ENCODE data around the gene MPDZ.

The MPDZ gene

DNA sequence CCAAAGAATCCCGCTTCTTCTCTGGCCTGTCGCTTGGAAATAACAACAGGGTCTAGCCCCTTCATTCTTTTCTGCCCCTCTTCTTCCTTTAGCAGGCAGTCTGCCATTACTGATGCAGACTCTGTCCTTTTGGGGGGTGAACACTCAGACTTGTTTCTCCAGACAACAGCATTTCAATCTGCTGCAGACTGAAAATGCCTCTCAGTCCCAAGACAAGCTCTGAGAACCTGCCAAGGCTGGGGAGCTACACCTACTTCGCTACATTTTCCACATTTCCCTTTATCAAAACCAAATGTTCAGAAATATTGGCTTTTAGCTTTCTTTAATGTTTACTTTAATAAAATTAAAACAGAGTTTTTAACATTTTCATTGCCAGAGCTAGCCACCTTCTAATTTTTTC lies 152.4 kb downstream of the MPDZ start:
- peaks cover 9 to 43% of the 10 kb centered on the region in 2 experiments for H3K36me3 ChIP-seq (ENCODE audit: control insufficient read depth in 2 of 2, insufficient read depth in 1 of 2, low read length in 2 of 2)
- H3K4me1 ChIP-seq (ENCODE audit: control insufficient read depth, insufficient read depth, low read length) = no peaks in the 10 kb centered on the region
- TF ChIP-seq, protein P1, sequence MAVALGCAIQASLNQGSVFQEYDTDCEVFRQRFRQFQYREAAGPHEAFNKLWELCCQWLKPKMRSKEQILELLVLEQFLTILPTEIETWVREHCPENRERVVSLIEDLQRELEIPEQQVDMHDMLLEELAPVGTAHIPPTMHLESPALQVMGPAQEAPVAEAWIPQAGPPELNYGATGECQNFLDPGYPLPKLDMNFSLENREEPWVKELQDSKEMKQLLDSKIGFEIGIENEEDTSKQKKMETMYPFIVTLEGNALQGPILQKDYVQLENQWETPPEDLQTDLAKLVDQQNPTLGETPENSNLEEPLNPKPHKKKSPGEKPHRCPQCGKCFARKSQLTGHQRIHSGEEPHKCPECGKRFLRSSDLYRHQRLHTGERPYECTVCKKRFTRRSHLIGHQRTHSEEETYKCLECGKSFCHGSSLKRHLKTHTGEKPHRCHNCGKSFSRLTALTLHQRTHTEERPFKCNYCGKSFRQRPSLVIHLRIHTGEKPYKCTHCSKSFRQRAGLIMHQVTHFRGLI (tag by site-specific recombination; IDR thresholded peaks at IDR 0.05) = no peak
- TF ChIP-seq OVOL3 (tag by site-specific recombination; IDR thresholded peaks at IDR 0.05) (no peak), ZBTB8A (tag by site-specific recombination; IDR thresholded peaks at IDR 0.05) (no peak), ZNF791 (tag by site-specific recombination; IDR thresholded peaks at IDR 0.05) (no peak), ZNF510 (tag by site-specific recombination; IDR thresholded peaks at IDR 0.05; ENCODE audit: insufficient replicate concordance) (no peak), ZNF571 (tag by site-specific recombination; IDR thresholded peaks at IDR 0.05) (no peak)
- H3K9me3 ChIP-seq (ENCODE audit: control insufficient read depth, insufficient read depth, low read depth, low read length) = no peaks in the 10 kb centered on the region
- ChIA-PET POLR2A (no interaction called here), CTCF (no interaction called here)
- no peak overlapping the region for H3K27ac ChIP-seq (ENCODE audit: extremely low read depth, low read depth, low read length)
- H3K4me3 ChIP-seq (ENCODE audit: low read depth, low read length) = no peak overlapping the region

DNA sequence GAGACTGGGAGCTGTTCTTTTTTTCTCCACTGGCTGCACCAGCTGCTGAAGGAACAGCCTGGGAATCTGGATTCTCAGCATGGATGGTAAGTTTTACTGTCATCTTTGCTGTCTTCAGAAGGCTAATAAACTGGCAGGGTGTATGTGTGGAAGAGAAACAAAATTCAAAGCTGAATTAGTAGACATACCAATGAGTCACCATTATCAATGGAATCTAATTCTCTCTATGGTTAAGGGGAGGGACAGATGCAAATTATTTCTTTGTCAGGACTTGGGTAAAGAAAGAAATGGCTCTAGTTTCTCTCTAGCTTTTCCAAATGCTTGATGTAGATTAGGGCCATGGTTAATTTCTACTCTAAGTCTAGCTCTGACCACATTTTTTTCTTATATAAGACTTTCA lies 154.2 kb downstream of the MPDZ start:
- CTCF ChIA-PET = interaction anchor here (0.6 kb wide), 1 partner anchor 91 kb away, joined by 3 read pairs; no protein-coding TSS in a partner anchor
- H3K9me3 ChIP-seq (ENCODE audit: control insufficient read depth, insufficient read depth, low read depth, low read length) = no peaks in the 10 kb centered on the region
- TF ChIP-seq, protein P2, sequence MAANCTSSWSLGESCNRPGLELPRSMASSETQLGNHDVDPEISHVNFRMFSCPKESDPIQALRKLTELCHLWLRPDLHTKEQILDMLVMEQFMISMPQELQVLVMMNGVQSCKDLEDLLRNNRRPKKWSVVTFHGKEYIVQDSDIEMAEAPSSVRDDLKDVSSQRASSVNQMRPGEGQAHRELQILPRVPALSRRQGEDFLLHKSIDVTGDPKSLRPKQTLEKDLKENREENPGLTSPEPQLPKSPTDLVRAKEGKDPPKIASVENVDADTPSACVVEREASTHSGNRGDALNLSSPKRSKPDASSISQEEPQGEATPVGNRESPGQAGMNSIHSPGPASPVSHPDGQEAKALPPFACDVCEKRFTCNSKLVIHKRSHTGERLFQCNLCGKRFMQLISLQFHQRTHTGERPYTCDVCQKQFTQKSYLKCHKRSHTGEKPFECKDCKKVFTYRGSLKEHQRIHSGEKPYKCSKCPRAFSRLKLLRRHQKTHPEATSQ (tag by site-specific recombination; IDR thresholded peaks at IDR 0.05) = no peak
- TF ChIP-seq KLF9 (tag by site-specific recombination; IDR thresholded peaks at IDR 0.05; ENCODE audit: low read depth) (no peak), ZNF266 (tag by site-specific recombination; IDR thresholded peaks at IDR 0.05; ENCODE audit: low read depth) (no peak), ZNF184 (tag by site-specific recombination; IDR thresholded peaks at IDR 0.05) (no peak), ZNF37A (tag by site-specific recombination; IDR thresholded peaks at IDR 0.05) (no peak), ZNF654 (tag by site-specific recombination; IDR thresholded peaks at IDR 0.05; ENCODE audit: low read depth) (no peak), ZNF549 (tag by site-specific recombination; IDR thresholded peaks at IDR 0.05) (no peak), KLF16 (tag by site-specific recombination; IDR thresholded peaks at IDR 0.05) (no peak), ZNF473 (tag by site-specific recombination; IDR thresholded peaks at IDR 0.05) (no peak)
- H3K27ac ChIP-seq (ENCODE audit: extremely low read depth, low read depth, low read length) = no peak overlapping the region
- POLR2A ChIA-PET = no interaction called here
- H3K4me3 ChIP-seq (ENCODE audit: low read depth, low read length) = no peak overlapping the region
- H3K36me3 ChIP-seq (ENCODE audit: control insufficient read depth in 2 of 2, insufficient read depth in 1 of 2, low read length in 2 of 2) = peaks cover 9 to 45% of the 10 kb centered on the region in 2 experiments
- H3K4me1 ChIP-seq (ENCODE audit: control insufficient read depth, insufficient read depth, low read length) = no peaks in the 10 kb centered on the region

DNA sequence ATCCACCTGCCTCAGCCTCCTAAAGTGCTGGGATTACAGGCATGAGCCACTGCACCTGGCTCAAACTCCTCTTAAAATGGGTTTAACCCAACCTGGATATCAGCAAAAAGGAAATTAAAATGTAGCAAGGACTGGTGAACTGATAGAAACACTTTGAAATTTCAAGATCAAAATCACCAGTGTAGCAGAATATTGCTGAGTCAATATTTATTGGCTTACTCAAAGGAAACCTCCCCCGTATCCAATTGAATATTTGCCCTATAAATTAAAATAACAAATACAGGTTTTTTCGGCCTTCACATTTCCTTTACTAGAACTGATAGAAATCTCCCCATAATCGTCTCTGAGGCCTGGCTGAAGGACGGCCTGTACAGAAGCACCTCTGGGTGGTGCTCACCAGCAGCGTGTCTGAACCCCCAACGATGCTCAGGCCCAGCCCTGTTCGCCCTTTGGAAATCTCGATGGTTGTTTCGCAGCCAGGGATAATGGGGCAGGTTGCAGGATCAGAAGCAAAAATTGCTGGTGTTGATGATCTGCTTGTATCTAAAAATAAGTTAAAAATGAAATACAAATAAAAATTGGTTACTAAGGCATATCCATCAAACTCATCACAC lies 156.6 kb downstream of the MPDZ start:
- no peak for TF ChIP-seq ZNF404 (tag by site-specific recombination; IDR thresholded peaks at IDR 0.05)
- TF ChIP-seq, protein P3, sequence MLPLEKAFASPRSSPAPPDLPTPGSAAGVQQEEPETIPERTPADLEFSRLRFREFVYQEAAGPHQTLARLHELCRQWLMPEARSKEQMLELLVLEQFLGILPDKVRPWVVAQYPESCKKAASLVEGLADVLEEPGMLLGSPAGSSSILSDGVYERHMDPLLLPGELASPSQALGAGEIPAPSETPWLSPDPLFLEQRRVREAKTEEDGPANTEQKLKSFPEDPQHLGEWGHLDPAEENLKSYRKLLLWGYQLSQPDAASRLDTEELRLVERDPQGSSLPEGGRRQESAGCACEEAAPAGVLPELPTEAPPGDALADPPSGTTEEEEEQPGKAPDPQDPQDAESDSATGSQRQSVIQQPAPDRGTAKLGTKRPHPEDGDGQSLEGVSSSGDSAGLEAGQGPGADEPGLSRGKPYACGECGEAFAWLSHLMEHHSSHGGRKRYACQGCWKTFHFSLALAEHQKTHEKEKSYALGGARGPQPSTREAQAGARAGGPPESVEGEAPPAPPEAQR (tag by site-specific recombination; IDR thresholded peaks at IDR 0.05) = no peak
- TF ChIP-seq PRDM1 (tag by site-specific recombination; IDR thresholded peaks at IDR 0.05) = no peak
- no peak for TF ChIP-seq SETDB1 (IDR thresholded peaks at IDR 0.05; ENCODE audit: insufficient read length, low read length)
- ChIA-PET POLR2A (no interaction called here), CTCF (no interaction called here)
- Histone ChIP-seq H3K9me3 (ENCODE audit: control insufficient read depth, insufficient read depth, low read depth, low read length) (no peaks in the 10 kb centered on the region), H3K27ac (ENCODE audit: extremely low read depth, low read depth, low read length) (no peak overlapping the region), H3K4me3 (ENCODE audit: low read depth, low read length) (no peak overlapping the region), H3K36me3 (ENCODE audit: control insufficient read depth in 2 of 2, insufficient read depth in 1 of 2, low read length in 2 of 2) (peaks cover 9 to 40% of the 10 kb centered on the region in 2 experiments), H3K4me1 (ENCODE audit: control insufficient read depth, insufficient read depth, low read length) (no peaks in the 10 kb centered on the region)
